ENCODE measurements around the gene ANAPC4.

Gene ANAPC4

GRCh38 chr4:25452081-25452480, 75.0 kb downstream of the ANAPC4 start:
- no peaks in the 10 kb centered on the region for H4K20me1 ChIP-seq (ENCODE audit: insufficient read depth)
- H3K4me1 ChIP-seq (ENCODE audit: low read depth, poor library complexity, severe bottlenecking): no peaks in the 10 kb centered on the region
- H3K36me3 ChIP-seq (ENCODE audit: insufficient read depth): no peaks in the 10 kb centered on the region
- H3K9ac ChIP-seq: no peak overlapping the region
- H3K4me3 ChIP-seq (IDR thresholded peaks at IDR 0.05; ENCODE audit: insufficient read depth, low read depth, low read length): no peak overlapping the region
- H2AFZ ChIP-seq (ENCODE audit: low read depth): no peak overlapping the region
- no peak for TF ChIP-seq CTCF (conservative IDR thresholded peaks at IDR 0.05; ENCODE audit: low read depth, low read length)
- H3K27me3 ChIP-seq (ENCODE audit: insufficient read depth, low read depth): no peaks in the 10 kb centered on the region
- no peak overlapping the region for H3K4me2 ChIP-seq
- H3K27ac ChIP-seq: no peak overlapping the region
- no peaks in the 10 kb centered on the region for H3K79me2 ChIP-seq (ENCODE audit: insufficient read depth, low read depth)

GRCh38 chr4:25454476-25454875, 77.4 kb downstream of the ANAPC4 start:
- Histone ChIP-seq H3K4me2 (no peak overlapping the region), H3K79me2 (ENCODE audit: insufficient read depth, low read depth) (no peaks in the 10 kb centered on the region), H2AFZ (ENCODE audit: low read depth) (no peak overlapping the region), H3K4me3 (IDR thresholded peaks at IDR 0.05; ENCODE audit: insufficient read depth, low read depth, low read length) (no peak overlapping the region), H3K27me3 (ENCODE audit: insufficient read depth, low read depth) (no peaks in the 10 kb centered on the region), H3K9ac (no peak overlapping the region), H3K36me3 (ENCODE audit: insufficient read depth) (no peaks in the 10 kb centered on the region), H3K4me1 (ENCODE audit: low read depth, poor library complexity, severe bottlenecking) (no peaks in the 10 kb centered on the region), H3K27ac (no peak overlapping the region), H4K20me1 (ENCODE audit: insufficient read depth) (no peaks in the 10 kb centered on the region)
- no peak for TF ChIP-seq CTCF (conservative IDR thresholded peaks at IDR 0.05; ENCODE audit: low read depth, low read length)

- TF ChIP-seq CTCF (conservative IDR thresholded peaks at IDR 0.05; ENCODE audit: low read depth, low read length): no peak
- H3K27me3 ChIP-seq (ENCODE audit: insufficient read depth, low read depth): no peaks in the 10 kb centered on the region
- H3K79me2 ChIP-seq (ENCODE audit: insufficient read depth, low read depth): no peaks in the 10 kb centered on the region
- no peak overlapping the region for H3K27ac ChIP-seq
- no peak overlapping the region for H2AFZ ChIP-seq (ENCODE audit: low read depth)
- H3K9ac ChIP-seq: no peak overlapping the region
- no peak overlapping the region for H3K4me2 ChIP-seq
- no peaks in the 10 kb centered on the region for H3K36me3 ChIP-seq (ENCODE audit: insufficient read depth)
- no peak overlapping the region for H3K4me3 ChIP-seq (IDR thresholded peaks at IDR 0.05; ENCODE audit: insufficient read depth, low read depth, low read length)
- no peaks in the 10 kb centered on the region for H4K20me1 ChIP-seq (ENCODE audit: insufficient read depth)
- no peaks in the 10 kb centered on the region for H3K4me1 ChIP-seq (ENCODE audit: low read depth, poor library complexity, severe bottlenecking)
These were observed 80.1 kb downstream of the ANAPC4 start for GRCh38 chr4:25457053-25457715.

GRCh38 chr4:25466966-25467697, 90.1 kb downstream of the ANAPC4 start:
- Histone ChIP-seq H3K4me2 (no peak overlapping the region), H3K9ac (no peak overlapping the region), H3K36me3 (ENCODE audit: insufficient read depth) (no peaks in the 10 kb centered on the region), H3K4me1 (ENCODE audit: low read depth, poor library complexity, severe bottlenecking) (no peaks in the 10 kb centered on the region), H3K79me2 (ENCODE audit: insufficient read depth, low read depth) (no peaks in the 10 kb centered on the region), H3K27ac (no peak overlapping the region), H4K20me1 (ENCODE audit: insufficient read depth) (no peaks in the 10 kb centered on the region), H3K4me3 (IDR thresholded peaks at IDR 0.05; ENCODE audit: insufficient read depth, low read depth, low read length) (no peak overlapping the region), H2AFZ (ENCODE audit: low read depth) (no peak overlapping the region), H3K27me3 (ENCODE audit: insufficient read depth, low read depth) (no peaks in the 10 kb centered on the region)
- TF ChIP-seq CTCF (conservative IDR thresholded peaks at IDR 0.05; ENCODE audit: low read depth, low read length): no peak

Measured in KMS-11 (cell line).